Measurements from ENCODE around the gene LRRC8B.

The LRRC8B gene

DNA sequence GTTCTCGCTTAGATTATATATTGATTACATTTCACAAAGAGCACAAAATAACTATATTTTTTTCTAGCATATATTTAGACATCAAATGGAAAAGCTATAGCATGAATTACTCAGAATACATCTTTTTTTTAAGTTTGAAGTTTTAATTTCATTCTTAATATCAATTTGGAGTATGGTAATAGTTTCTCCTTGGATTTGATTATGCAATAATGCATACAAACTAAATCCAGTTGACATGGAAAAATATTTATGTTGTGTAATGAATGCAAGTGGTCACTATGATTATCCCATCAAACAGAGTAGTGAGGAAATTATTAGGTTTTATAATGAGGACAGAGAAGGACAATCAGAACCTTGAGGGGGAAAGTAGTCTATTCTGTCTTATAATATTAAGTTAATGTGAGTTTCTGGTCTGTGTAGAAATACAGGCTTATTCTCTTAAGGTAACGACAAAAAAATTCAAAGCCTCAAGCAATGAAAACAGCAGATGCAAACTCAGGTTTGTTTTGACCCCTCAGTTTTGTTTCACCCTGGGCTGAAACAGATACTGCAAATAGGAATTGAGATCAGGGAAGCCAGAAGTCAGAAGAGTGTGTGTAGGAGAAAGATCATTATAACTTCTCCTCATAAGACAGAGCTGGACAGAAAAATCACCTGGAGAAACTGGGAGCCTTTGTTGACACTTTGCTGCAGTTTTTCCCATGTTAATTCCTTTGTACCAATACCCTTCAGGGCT, 23.7 kb downstream of the LRRC8B start:
- no peak for DNase-seq

DNA sequence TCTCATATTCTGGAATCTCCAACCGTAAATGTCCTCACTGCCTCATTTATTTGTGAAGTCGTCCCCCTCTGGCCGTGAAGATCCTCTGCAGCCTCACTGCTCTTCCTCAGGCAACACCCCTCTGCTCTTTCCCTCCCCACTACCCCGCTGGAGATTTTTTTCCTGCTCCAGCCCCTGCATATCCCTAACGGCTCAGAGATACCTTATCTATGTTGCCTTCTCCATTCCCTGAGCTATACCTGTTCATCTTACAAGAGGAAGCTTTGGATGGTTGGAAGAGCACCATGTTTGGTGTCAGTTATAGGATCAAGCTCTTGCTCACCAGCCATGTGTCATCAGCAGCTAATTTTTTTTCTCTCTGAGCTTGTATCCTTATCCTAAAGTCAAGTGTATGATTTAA, 26.4 kb downstream of the LRRC8B start:
- DNase-seq = no peak

DNA sequence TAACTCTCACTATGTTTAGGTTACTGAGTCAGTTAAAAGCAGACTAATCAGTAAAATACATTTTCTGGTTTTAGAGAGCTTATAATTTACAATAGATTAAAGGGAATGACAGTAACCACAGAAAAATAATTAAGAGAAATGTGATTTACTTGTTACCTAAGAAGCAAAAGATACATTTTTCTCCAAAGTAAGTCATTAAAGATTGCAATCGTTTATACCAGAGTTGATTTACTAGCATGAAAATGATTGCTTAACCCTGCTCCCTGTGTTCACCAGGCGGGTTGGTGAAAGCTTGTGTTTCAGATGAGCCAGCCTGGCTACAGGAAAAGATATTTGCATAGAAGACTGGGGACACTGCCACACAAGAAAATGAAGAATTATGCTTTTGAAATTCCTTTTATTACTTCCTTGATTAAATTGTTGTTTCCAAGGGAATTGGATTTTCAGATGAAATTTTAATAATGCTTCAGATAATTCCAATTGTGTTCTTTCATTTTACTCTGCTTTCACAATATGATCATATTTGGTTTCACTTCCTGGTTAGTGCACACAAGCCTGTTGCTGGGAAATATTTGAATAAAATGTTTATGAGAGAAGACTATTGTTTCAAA, 27.9 kb downstream of the LRRC8B start:
- no peak for DNase-seq

DNA sequence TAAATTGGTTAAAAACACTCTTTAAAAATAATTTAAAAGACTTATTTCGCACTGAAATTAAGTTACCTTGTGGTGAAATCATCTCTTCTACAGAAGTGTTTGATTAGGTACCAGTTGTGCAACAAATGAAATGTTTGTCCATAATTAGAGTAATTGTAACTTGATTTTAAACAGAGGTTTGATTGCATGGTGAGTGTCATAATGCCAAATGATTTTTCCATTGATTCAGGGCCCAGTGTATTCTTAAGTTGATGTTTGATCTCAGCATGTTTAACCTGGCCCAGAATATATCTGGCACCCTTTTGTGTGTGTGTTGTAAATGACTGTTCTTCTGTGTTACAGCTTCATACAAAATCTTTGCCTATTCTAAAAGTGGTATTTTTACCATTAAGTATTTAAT, 28.5 kb downstream of the LRRC8B start:
- no peak for DNase-seq

DNA sequence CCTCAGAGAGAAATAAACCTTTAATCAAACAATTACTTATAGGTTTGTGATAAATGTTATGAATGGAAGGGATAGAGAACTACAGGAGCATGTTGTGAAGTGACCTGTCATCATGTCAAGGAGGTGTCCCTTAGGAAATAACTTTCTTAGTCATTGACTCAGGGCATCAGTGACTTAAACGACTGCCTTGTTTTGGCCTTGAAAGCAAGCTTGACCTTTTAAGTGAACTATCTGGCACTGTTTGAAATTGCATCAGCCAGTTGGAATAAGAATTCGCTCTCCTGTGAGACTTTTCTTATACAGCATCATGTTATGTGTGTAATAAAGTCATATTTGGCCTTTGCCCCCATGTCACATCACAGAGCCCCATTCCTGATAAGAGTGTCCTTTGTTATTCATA, 30.9 kb downstream of the LRRC8B start:
- DNase-seq = no peak

DNA sequence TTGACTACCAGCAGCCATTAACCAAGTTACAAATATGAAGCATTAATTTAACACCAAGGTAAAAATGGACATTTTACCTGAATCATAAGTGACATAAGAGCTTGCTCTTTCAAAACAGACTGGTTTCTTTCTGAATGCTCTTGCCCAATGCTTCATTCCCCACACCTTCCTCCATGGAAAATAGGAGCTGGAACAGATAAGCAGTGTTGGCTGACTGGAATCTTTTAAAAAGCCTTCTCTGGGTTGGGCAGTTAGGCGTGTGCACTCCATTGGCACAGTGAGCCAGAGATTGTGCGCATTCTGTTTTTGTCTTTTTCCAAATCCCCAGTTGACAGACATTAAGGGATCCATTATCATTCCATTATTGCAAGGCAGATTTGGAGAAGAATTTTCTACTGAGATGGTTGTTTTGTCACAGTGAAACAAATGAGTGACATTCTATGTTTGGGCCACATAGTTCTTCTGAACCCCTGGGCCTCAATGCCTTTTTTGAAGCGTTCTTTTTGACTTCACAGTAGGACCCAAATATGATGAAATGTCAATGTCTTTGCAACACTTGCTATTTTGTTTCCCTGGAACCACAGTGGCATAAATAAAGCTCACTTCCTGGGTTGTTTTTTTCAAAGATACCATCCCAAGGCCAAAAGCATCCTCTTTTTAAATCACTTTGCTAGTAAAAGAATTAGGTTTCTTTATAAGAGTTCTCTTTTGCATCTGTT, 32.3 kb downstream of the LRRC8B start:
- no peak for DNase-seq

DNA sequence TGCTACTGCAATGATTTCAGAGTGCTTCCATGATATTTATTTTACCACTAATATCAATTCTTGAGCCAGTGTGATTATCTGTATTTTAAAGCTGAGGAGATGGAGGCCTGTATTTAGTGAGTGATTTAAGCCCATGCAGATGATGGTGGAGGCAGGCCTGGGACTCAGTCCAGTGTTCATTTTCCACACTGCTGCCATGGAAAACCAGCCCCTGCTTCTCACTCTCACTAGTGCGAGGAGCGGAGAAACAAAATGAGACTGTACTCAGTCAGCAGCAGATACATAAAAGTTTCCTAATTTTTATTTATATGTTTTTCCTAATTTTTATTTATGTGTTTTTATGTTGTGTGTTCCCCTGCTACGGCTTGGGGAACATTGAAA, 32.8 kb downstream of the LRRC8B start:
- no peak for DNase-seq

DNA sequence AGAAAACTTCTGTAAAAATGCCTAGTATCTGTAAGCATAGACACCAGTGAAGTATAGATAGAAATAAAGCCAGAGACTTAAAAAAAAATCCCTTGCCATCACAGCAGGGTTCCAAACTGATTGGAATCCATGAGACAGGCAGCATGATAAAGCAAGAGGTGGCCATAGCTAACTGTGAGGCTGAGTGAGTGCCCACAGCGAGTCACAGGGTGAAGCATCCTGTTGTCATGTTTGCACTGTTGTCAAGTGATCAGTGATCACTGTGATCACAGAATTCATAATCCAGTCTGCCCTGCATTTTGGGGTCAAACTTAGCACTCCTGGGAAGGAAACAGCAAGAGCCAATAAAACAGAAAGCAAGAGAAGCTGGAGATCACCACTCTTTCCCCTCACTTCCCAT, 33.3 kb downstream of the LRRC8B start:
- DNase-seq = no peak

DNA sequence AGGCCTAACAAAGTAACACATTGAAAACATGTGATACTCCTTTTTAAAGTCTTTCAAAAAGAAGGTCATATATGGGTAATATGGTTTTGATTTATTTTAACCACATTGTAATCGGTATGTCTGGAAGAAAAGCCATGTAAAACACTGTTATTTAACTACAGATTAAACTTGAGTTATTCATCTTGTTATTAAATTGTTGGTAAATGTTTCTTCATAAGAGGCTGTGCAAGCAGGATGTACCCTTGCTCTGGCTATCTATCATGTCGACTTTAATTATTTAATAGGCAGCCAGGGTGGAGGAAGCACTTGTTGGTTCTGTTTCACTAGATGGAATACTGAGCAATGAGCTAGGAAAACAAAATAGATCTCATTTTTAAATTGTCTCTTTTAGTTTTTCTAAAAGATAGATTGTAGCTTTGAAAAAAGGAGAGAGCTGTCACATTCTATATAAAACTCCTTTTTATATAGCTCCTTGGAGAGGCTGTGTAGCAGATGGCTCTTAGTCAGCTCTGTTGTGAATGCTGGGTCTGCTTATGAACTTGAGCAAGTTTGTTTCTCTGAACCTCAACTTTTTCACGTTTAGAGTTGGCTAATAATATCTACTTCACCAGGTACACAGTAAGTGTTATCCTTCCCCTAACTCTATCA, 39.5 kb downstream of the LRRC8B start:
- no peak for DNase-seq

DNA sequence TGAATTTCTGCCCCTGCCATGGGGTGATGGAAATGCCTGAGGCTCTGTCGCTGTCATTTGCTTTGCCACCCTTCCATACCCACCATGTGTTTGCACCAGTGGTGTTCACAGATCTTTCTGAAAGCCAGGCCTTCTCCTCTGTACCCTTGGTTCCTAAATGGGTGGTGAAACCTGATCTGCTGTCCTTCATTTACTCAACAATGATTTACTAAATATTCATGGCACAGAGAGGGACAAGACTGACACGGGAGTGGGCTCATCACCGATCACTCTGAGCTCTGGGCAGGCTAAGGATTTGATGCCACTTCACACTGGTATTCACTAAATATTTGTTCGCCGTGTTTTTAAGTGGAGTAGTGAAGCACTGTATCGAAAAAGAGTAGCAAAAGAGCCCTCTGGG, 40.9 kb downstream of the LRRC8B start:
- no peak for DNase-seq

DNA sequence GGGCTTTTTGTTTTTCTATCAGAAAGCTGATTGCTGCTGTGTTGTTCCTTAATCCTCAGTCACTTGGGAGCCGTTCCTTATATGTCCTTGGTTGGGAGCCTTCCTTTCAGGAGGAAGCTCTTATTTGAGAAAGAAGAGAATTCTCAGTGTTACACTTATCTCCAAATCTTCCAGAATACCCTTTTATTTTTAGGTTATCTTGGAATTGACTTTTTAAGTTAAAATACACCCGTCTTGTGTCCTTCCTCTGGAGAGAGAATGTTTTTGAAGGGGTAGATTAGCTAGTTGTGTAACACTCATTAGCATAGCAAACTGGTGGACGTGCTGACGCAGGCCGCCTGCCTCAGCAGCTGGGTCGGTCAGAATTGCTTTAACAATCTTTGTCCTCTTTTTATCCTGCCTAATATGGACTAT, 42.1 kb downstream of the LRRC8B start:
- no peak for DNase-seq

DNA sequence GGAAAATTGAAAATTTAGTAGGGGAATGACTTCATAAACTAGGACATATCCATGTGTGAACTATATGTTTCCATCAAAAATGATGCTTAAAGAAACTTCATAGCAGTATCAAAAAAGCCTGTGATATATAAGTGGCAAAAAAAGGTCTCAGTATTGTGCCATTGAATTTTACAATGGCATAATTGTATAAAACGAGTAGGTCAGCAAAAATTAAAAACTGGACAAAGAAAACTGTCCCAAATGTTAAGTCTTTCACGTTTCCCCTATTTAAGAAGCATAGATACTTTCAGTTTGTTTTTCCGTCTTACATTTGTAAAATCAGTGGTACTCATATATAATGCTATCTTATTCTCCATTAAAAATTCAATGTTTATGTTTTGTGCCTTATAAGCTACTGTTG, 43.2 kb downstream of the LRRC8B start:
- no peak for DNase-seq

DNA sequence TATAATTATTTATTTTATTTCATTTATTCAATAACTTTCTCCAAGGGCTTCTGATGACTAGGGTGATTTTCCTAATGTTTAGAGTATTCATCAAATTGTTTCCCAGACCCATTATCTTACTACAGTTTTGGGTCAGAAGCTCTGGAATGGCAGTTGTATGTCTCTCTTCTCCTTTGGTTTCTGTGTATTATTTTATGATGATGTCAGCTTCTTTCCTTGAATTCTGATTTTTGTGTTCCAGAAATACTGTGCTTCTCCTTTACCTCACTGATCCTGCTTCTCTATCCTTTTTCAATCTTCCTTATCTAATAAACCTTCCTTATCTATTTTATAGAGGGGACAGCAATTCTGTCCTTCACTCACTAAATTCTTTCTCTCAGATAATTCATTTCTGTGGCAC, 48.8 kb downstream of the LRRC8B start:
- no peak for DNase-seq

DNA sequence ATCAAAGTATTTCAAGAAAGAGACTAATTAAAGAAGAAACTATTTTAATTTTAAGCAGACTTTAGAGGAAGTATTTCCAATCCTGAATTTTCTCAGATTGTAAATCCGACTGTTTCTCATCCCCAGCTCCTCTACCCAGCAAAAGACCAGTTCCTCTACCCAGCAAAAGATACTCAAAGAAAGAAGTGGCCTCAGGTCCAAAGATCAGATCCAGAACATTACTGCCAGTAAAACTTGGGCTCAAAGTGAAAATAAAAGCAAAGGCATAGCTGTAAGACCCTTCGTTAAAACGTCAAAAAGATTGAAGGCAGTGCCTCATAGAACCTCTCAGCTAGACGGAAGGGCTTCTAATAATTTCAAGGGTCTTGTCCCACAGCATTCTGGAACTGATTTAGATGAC, 50.0 kb downstream of the LRRC8B start:
- DNase-seq = no peak

DNA sequence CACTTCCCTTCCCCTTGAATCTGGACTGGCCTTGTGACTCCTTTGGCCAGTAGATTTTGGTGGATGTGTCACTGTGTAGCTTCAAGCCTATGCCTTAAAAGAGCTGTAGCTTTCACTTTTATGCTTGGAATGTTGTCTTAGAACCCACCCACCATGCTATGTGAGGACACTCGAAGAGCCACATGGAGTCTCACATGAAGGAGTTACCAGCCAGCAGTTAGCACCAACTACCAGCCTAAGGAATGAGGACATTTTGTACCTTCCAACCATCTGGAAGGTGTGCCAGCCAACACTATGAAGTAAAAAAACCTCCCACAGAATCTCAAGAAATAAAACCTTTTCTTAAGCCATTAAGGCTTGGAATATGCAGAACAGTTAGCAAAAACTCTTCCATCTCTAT, 50.6 kb downstream of the LRRC8B start:
- no peak for DNase-seq

DNA sequence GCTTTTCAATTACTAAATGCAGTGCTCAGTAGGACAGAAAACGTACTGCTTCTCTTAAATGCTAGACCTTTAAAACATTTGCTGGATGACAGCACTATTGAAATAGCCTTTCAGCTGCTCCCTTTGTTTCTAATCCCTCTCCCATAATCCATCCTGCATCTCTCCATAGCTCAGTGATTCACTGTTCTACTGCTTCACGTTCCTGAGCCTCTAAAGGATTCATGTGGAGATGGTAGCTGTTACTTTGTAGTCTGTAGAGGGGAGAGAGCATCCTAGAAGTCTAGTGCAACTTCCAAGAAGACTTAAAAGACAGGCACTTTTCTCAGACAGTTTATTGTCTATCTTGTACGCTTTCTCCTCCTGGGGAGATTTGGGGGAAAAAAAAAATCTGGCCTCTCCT, 51.4 kb downstream of the LRRC8B start:
- no peak for DNase-seq

DNA sequence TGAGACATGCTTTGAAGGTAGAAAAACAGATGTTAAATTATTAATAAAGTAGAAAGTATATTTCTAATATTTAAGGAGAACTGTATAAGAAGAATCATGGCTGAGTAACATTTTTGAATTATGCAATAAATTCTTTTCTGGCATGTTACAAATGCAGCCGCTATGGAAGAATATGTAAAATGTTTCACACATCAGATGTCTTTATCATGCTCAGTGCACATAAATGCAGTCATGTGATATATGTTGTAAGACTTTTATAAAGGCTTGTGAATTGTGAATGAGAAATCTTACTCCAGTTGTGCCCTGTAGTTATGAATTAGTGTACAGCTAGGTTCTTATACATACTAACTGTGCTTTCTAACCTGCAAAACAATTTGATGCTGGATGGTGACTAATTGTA, 53.5 kb downstream of the LRRC8B start:
- DNase-seq = no peak

DNA sequence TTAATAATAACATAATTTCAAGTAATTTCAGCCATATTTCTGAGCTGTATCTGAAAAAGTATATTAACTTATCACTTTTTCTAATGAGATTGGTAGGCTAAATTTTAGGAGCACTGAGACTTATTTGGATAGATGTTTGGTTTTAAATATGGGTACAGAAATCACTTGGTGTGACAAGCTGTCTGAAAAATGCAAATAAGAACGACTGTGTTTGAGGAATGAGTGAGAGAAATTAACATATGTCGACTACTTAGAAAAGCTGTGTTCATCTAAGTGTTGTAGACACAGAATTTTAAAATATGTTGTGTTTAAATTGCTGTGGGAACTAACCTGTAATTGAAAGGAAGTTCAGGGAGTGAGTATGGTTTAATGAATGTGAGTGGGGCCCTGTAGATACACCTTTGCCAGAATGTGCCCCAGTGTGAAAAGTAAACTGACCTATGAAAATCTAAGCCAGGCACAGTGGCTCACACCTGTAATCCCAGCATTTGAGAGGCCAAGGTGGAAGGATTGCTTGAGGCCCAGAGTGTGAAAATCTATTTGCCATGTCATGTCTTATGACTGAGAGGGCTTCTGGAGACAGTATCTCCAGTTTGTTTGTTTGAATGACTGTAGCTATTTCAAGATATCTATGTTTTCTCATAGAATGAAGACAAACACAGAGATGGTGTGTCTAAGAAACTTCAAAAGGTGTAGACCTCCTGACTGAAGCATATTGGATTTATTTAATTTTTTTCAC, 54.5 kb downstream of the LRRC8B start:
- DNase-seq = no peak

DNA sequence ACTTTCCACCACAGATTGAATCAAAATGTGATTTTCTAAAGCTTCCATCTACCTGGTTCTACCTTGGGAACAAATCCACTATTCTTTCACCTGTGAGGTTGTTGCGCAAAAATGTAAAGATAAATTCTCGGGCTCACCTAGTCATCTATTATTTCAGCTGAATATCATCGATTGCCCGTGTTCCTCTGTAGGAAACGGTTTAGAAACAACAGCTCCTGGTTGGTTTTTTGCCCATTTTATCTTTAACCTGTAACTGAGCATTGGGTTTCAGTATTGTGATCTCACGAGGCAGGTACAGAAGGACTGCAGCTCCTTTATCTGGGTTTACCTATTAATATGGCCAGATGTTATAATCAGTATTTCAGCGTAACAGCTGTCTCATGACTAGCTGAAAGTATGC, 55.4 kb downstream of the LRRC8B start:
- DNase-seq = no peak

DNA sequence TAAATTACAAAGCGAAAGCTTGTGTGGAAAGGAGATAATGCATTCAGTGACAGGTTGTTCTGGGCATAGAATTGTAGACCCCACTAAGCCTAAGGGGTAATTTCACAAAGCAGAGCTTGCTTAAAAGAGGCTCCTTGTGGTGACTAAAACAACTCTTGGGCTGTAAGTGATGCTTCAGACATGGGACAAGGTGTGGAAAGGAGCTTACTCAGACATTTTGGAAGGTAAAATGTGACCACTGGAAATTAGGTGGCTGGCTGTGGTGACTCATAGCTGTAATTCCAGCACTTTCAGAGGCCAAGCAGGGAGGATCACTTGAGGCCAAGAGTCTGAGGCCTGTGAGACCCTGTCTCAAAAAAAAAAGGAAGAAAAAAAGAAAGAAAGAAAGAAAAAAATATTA, 57.2 kb downstream of the LRRC8B start:
- no peak for DNase-seq

DNA sequence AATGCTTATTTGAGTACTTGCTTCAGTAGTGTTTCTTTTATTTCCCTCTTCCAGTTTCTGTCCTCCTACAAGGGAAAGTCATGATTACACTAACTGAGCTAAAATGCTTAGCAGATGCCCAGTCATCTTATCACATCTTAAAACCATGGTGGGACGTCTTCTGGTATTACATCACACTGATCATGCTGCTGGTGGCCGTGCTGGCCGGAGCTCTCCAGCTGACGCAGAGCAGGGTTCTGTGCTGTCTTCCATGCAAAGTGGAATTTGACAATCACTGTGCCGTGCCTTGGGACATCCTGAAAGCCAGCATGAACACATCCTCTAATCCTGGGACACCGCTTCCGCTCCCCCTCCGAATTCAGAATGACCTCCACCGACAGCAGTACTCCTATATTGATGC, 57.9 kb downstream of the LRRC8B start:
- DNase-seq = no peak

DNA sequence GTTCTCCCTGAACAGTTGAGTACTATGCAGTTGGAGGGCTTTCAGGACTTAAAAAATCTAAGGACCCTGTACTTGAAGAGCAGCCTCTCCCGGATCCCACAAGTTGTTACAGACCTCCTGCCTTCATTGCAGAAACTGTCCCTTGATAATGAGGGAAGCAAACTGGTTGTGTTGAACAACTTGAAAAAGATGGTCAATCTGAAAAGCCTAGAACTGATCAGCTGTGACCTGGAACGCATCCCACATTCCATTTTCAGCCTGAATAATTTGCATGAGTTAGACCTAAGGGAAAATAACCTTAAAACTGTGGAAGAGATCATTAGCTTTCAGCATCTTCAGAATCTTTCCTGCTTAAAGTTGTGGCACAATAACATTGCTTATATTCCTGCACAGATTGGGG, 59.6 kb downstream of the LRRC8B start:
- DNase-seq = no peak

DNA sequence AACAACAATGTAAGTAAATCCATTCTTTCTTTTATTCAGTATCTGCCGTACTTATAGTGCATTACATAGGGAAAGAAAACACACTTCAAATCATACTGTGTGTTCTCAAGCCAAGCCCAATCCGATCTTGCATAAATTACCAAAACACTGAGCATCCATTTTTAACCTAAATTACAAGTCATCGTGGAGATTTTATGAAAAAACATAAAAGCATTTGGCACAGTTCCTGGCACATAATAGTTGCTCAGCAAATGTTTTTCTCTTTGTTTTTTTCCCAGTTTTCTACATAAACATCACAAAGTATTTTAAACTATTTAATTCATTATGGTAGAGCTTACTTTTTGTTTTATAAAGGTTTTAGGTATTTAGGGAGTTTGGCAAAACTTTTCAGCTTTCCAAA, 60.2 kb downstream of the LRRC8B start:
- DNase-seq = no peak
